Esophagus squamous epithelium (tissue), 4 donors: ENCODE data around the gene ATP10A.

Source experiments
- CTCF ChIP-seq, 6 experiments: fragments of 450-650 bp in 4 of 6; fragments of 200-600 bp in 2 of 6; sonication (generic) in 2 of 6; IDR thresholded peaks; one replicate each; pipeline ENCODE4 v1.5.1; 2016 to 2019; ENCODE audit warnings: antibody characterized with exemption in 6 of 6, mild to moderate bottlenecking in 4 of 6, moderate library complexity in 4 of 6
- POLR2A ChIP-seq, 4 donors: fragments of 450-650 bp; IDR thresholded peaks; one replicate each; pipeline ENCODE4 v1.6.1; 2017; ENCODE audit warnings: antibody characterized with exemption in 4 of 4, mild to moderate bottlenecking in 4 of 4, moderate library complexity in 3 of 4

GRCh38 chr15:25847051-25847450 is 16.1 kb downstream of the ATP10A start:
- TF ChIP-seq CTCF (IDR thresholded peaks at IDR 0.05) (no peak), POLR2A (IDR thresholded peaks at IDR 0.05) (no peak)
